GM19193 (cell line): ENCODE results near the gene OR13C5.
"Not testable (repeated sequence)": the region's sequence is repeated elsewhere in the genome, so short reads cannot be mapped to it uniquely, and the experiment has no call there.

ENCODE experiments used
- POLR2A ChIP-seq: IDR thresholded peaks from 4 replicates; pipeline ENCODE4 v1.6.1; 2011; ENCODE audit not compliant: insufficient read depth, insufficient read length; ENCODE audit errors: extremely low read depth

The OR13C5 gene, protein sequence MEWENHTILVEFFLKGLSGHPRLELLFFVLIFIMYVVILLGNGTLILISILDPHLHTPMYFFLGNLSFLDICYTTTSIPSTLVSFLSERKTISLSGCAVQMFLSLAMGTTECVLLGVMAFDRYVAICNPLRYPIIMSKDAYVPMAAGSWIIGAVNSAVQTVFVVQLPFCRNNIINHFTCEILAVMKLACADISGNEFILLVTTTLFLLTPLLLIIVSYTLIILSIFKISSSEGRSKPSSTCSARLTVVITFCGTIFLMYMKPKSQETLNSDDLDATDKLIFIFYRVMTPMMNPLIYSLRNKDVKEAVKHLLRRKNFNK

DNA sequence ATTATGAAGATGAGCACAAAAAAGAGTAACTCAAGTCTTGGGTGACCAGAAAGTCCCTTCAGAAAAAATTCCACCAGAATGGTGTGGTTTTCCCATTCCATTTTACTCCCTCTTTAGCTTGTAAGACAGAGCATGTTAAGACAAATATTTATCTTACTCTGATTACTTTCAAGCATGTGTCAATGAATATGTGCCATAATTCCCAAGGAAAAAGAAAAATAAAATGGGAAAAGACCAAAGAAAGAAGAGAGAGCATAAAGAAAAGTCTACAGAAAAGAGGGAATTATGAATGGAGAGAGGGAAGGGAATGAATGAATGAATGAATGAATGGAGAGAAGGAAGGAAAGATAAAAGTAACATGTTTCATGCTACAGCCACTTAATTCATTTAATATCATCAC is at the start of gene OR13C5:
TSS of gene OR13C5 (minus strand) at position 101 of the 400 bp plus-strand sequence. CDS start at position 101, 0 bp downstream.
- not testable (repeated sequence) for TF ChIP-seq POLR2A

DNA sequence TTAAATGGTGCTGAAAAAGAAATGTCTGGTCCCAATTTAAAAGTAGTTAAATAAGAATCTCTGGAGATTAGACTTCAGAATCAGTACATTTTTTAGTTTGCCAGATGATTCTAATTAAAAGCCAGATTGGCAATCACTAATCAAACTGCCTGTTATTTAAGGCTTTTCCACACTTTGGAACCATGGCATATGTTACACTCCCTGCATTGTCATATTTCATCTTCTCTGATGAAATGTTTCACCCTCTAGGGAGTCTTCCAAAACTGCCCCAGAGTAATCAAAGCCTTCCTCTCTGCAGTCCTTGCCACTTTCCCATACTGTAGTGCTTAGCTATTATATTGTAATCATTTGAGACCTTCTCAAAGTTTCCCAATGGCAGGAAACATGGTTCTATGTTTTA is 36.2 kb upstream of the OR13C5 start:
- no peak for TF ChIP-seq POLR2A

DNA sequence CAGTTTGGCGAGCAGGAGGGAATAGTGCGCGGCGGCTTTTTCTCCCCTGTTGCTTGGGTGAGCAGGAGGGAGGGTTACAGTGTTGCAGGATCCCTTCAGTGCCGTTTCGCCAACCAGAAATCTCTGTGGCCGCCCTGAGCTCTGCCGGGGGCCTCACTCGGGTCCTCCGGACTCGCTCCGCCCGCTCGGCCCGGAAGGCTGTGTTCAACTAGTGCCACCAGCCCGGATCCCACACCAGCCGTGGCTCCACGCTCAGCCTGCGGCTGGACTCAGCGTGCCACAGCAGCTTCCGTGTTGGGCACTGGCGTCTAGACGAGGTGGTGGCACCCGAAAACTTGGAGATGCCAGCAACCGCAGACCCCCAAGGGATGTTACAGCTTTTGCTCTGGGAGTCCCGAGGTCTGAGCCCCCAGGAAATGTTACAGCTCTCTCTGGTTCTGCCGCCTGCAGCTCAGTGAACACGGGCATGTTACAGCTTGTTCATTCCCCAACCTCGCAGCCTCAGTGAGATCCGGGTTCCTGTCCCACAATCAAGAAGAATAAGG is 34.8 kb upstream of the OR13C5 start:
- no peak for TF ChIP-seq POLR2A

DNA sequence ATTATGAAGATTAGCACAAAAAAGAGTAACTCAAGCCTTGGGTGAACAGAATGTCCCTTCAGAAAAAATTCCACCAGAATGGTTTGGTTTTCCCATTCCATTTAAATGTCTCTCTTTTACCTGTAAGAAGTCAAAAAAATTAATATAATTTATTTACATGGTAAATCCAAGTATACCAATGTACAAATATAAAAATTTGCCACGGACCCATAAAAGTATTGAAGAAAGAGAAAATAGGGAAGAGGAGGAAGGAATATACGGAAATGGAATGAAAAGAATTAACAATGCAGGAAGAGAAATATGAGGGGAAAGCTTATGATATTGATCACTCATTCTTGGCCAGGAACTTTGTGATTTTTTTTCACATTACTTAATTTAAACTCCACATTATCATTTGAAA is 18.9 kb upstream of the OR13C5 start, which contains the start of gene OR13C9:
TSS of gene OR13C9 (minus strand) at position 101 of the 400 bp plus-strand sequence. CDS start at position 101, 0 bp downstream.
- no peak for TF ChIP-seq POLR2A

DNA sequence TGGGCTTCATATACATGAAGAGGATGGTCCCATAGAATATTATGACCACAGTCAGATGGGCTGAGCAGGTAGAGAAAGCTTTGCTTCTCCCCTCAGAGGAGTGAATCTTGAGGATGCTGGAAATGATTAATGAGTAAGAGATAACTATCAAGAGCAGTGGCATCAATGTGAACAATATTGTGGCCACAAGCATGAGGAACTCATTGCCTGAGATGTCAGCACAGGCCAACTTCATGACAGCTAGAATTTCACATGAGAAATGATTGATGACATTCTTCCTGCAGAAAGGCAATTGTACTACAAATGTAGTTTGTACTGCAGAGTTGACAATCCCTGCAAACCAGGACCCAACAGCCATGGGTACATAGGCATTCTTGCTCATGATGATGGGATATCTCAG is 18.2 kb upstream of the OR13C5 start:
- no peak for TF ChIP-seq POLR2A

DNA sequence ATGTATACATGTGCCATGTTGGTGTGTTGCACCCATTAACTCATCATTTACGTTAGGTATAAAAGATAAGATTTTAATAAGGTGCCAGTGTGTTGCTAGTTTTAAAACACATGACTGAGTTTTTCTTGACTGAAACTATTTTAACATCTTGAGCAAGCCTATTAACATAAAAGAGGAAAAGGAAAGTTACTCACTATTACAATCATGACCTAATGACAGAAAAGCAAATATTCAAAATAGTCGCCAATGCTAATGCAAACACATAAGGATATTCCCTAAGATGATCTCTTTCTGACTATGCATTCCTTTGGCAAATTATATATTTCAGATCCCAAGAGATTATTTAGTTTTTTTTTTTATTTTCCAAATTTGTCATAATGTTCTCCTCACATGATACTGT is 12.0 kb upstream of the OR13C5 start:
- TF ChIP-seq POLR2A: no peak

DNA sequence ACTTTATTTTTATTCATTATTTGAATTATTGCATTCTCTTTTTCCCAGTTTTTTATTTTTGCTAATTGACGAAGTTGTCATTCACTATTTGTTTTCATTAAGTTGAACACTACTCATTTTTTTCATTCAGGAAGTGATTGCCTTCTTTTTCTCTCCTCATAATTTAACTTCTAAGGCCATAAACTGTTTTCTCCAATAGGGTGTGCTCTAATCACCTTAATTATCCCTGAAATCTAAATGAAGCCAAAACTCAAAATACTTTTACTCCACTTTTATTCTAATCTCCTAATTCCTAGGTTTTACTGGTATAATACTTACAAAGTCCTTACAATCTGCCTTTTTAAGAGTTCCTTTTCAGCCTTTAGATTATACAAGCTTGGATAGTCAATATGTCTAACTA is 9.1 kb upstream of the OR13C5 start:
- no peak for TF ChIP-seq POLR2A

DNA sequence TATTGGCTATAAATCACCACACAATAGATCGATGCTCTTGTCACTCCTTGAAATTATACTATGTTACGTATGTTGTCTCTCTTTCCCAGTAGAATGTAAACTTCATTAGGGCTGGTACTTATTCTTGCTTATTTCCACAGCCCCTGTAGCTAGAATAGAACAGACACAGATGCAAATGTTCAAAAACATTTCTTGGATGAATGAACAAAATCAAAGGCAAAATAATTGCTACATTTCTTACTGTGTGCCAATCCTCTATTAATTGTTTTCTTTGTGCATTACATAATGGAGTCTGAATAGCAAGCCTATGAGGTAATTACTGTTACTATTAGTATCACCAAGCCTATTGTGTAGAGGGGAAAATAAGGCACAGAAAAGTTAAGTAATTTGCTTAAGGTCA is 6.9 kb upstream of the OR13C5 start:
- TF ChIP-seq POLR2A: no peak

DNA sequence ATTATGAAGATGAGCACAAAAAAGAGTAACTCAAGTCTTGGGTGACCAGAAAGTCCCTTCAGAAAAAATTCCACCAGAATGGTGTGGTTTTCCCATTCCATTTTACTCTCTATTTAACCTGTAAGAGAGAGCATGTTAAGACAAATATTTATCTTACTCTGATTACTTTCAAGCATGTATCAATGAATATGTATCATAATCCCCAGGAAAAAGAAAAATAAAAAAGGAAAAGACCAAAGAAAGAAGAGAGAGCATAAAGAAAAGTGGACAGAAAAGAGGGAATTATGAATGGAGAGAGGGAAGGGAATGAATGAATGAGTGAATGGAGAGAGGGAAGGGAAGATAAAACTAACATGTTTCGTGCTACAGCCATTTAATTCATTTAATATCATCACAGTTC is 6.3 kb upstream of the OR13C5 start, which contains the start of gene OR13C2:
TSS of gene OR13C2 (minus strand) at position 101 of the 400 bp plus-strand sequence. CDS start at position 101, 0 bp downstream.
- not testable (repeated sequence) for TF ChIP-seq POLR2A

DNA sequence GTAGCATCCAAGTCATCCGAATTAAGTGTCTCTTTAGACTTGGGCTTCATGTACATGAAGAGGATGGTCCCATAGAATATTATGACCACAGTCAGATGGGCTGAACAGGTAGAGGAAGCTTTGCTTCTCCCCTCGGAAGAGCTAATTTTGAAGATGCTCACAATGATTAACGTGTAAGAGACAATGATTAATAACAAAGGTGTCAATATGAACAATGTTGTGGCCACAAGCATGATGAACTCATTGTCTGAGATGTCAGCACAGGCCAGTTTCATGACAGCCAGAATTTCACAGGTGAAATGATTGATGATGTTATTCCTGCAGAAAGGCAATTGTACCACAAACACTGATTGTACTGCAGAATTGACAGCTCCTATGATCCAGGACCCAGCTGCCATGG is 5.6 kb upstream of the OR13C5 start:
- no peak for TF ChIP-seq POLR2A

DNA sequence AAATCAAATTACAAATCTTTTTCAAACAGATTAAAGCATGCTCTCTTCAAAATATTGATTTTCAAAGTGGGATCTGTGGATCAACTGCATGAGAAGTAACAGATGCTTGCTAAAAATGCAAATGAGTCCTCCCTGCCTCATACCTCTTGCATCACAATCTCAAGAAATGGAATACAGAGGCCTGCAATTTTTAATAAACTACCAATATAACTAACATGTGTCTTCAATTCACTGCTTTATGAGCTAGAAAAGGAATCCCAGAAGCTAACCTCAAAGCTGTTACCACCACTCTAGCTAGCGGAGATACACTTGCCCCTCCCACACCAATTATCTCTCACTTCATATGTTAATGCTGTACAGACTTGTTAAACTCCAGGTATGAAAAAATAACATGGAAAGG is 9.6 kb downstream of the OR13C5 start:
- TF ChIP-seq POLR2A: no peak

DNA sequence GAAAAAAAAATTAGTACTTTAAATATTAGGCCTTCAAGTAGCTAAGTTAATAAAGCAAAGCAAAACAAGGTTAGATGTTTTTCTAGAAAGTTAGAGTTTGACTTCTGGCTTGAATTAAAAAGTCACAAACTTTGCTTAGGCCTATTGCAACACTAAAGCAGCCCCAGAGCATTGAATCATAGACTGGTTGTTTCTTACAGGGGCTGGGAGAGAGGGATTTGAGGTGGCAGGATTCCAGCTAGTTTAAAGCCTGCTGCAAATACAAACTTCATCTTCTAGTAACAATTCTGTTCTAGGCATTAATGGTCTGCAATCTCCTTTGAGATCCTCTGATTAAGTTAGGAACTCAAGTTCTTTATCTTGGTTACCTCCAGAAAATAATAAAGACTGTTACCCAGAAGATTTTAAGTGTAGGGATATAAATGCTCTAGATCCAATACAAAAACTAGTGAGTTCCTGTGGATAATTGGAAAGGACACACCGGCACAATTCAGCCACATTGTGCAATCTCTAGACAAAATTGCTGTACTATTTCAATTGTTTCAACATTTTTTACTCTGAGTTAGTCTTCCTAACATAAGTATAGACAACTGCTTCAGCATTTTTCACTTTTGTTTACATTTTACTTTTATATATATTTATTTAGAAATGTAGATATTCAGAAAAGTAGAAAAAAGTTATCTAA is 12.6 kb downstream of the OR13C5 start:
- no peak for TF ChIP-seq POLR2A

DNA sequence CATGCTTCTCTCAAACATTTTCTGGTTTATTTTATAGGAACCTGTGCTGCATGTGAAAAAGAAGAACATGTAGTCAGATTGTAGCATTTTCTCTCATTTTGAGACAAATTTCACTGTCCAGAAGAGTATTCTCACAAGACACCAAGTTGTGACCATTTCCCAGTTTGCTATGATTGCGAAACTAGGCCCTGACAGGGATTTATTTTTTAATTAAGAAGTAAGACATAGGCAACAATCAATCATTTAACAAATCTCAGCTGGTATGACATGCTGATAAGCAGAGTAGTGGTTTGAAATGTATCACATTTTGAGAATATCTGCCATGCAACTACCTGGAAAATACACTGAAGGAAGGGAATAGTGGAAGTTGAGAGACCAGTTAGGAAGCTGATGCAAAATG is 18.7 kb downstream of the OR13C5 start:
- TF ChIP-seq POLR2A: no peak

DNA sequence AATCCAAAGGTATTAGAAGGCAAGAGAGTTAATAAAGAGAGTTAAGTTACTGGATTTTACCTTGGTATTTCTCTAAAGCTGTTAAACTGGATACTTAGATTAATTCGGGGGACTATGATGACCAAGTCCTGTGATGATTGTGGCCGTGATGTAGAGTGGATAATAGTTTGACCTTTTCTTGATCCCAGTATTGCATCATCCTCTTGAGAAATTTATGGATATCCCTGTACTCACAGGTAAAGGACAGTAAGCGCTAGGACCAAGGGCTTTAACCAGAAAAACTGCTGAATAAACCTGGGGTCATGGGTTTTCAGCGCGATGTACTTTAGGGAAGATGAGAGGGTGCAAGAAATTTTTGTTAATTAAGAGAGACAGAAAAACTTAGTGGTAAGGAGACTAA is 21.9 kb downstream of the OR13C5 start:
- no peak for TF ChIP-seq POLR2A

DNA sequence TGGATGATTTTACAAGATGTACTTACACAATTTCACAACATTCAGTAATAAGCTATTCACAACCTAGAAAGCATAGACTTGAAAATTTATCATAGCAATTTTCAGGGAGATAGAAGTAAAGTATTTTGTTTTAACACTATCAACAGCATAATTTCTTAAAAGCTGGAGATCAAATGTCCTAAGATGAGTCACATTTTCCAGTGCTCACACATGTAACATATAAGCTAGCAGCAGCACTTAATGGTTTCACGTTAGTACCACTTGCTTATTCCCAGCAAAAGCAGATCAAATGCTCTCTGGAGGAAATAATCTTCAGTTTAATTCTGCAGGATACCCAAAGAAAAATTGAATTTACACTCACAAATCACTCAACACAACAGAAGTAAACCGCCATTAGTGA is 23.8 kb downstream of the OR13C5 start:
- TF ChIP-seq POLR2A: no peak

DNA sequence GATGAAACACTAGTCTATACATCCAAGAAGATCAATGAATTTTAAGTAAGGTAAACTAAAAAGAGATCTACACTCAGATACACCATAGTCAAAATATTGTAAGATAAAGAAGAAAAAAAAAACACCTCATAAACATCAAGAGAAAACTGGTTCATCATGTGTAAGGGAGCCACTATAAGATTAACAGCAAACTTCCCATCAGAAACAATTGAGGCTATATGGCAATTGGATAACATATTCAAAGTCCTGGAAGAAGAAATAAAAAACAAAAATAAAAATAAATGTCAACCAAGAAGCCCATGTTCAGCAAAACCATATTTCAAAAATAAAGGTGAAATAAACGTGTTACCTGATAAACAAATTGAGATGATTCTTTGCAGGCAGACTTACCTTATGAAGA is 26.6 kb downstream of the OR13C5 start:
- TF ChIP-seq POLR2A: no peak
